OCI-LY1 (cell line): ENCODE results near the gene USP49.
A peak's percentile ranks its signal among the peaks of the same experiment; 100 is the strongest.

Experiments
- H2AFZ ChIP-seq: fragments of 200-600 bp; sonication (generic), shearing (Covaris generic); 2 replicates; pipeline ENCODE4 v1.6.0; 2014; ENCODE audit warnings: antibody characterized with exemption, mild to moderate bottlenecking, low read length
- H3F3A ChIP-seq: fragments of 200-600 bp; sonication (generic), shearing (Covaris generic); 2 replicates; pipeline ENCODE4 v1.6.0; 2014; ENCODE audit warnings: mild to moderate bottlenecking, antibody characterized with exemption, low read length, moderate library complexity; ENCODE audit not compliant: insufficient read depth
- H3K27ac ChIP-seq: fragments of 200-600 bp; sonication (generic); 2 replicates; pipeline ENCODE4 v1.5.1; 2014; ENCODE audit warnings: low read length, mixed run types, mild to moderate bottlenecking, low read depth; ENCODE audit not compliant: poor library complexity, severe bottlenecking
- H3K27me3 ChIP-seq: fragments of 200-600 bp; sonication (generic); 2 replicates; pipeline ENCODE4 v1.6.0; 2014; ENCODE audit warnings: antibody characterized with exemption, mild to moderate bottlenecking, low read length, moderate library complexity; ENCODE audit not compliant: insufficient read depth
- H3K36me3 ChIP-seq: fragments of 200-600 bp; sonication (generic); 2 replicates; pipeline ENCODE4 v1.6.1; 2014; ENCODE audit warnings: mild to moderate bottlenecking, antibody characterized with exemption, low read length, moderate library complexity, mixed read lengths; ENCODE audit not compliant: insufficient read depth
- H3K4me1 ChIP-seq: fragments of 200-600 bp; sonication (generic); 2 replicates; pipeline ENCODE4 v1.5.1; 2014; ENCODE audit warnings: mild to moderate bottlenecking, low read length, moderate library complexity; ENCODE audit not compliant: insufficient read depth, severe bottlenecking
- H3K4me2 ChIP-seq: fragments of 200-600 bp; sonication (generic), shearing (Covaris generic); 2 replicates; pipeline ENCODE4 v1.6.1; 2014; ENCODE audit warnings: low read length
- H3K4me3 ChIP-seq: fragments of 200-600 bp; sonication (generic); 2 replicates; pipeline ENCODE4 v1.5.1; 2014; ENCODE audit warnings: low read length, low read depth, mild to moderate bottlenecking, mixed read lengths; ENCODE audit not compliant: poor library complexity, severe bottlenecking
- H3K79me2 ChIP-seq: fragments of 200-600 bp; shearing (Covaris generic); 2 replicates; pipeline ENCODE4 v1.6.1; 2016; ENCODE audit warnings: mixed run types, low read length, mixed read lengths; ENCODE audit not compliant: insufficient read depth
- H3K9ac ChIP-seq: fragments of 200-600 bp; sonication (generic), shearing (Covaris generic); 2 replicates; pipeline ENCODE4 v1.6.1; 2014; ENCODE audit warnings: mild to moderate bottlenecking, low read length, mixed read lengths
- H3K9me2 ChIP-seq: fragments of 200-600 bp; sonication (generic), shearing (Covaris generic); 2 replicates; pipeline ENCODE4 v1.6.1; 2014; ENCODE audit warnings: low read depth, mild to moderate bottlenecking, low read length, mixed read lengths
- H3K9me3 ChIP-seq: fragments of 200-600 bp; shearing (Covaris generic); 2 replicates; pipeline ENCODE4 v1.6.1; 2014; ENCODE audit warnings: low read length, mixed read lengths
- H4K20me1 ChIP-seq: fragments of 200-600 bp; sonication (generic), shearing (Covaris generic); 2 replicates; pipeline ENCODE4 v1.6.0; 2016; ENCODE audit warnings: mild to moderate bottlenecking, low read length; ENCODE audit not compliant: insufficient read depth
- EZH2 ChIP-seq: fragments of 200-600 bp; sonication (generic), shearing (Covaris generic); IDR thresholded peaks from 2 replicates; pipeline ENCODE4 v1.8.0; 2017; ENCODE audit warnings: borderline replicate concordance, mixed run types, mild to moderate bottlenecking, antibody characterized with exemption, low read length, moderate library complexity, mixed read lengths
- TF ChIP-seq, protein P1 (sequence below): fragments of 200-600 bp; sonication (generic), shearing (Covaris generic); IDR thresholded peaks from 2 replicates; pipeline ENCODE4 v1.5.1; 2017; ENCODE audit warnings: mild to moderate bottlenecking, antibody characterized with exemption, low read length, moderate library complexity, mixed read lengths

USP49 gene

DNA sequence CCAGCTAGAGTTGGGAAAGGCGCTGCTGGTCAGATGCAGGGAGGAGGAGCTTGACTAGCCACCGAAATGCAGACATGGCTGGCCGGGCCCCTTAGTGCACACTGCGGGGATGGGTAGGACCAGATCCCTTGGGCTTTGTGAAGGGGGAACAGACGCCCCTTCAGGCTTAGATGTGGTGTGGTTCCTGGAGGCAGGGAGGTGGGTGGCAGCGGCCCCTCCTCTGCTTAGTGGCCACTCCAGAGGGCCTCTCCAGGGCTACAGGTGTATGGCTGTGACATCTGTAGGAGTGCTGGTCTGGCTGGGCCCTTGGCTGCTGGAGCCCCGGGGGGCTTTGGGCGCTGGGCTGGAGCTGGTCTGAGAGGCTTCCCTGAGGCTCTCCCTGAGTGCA lies 40.5 kb upstream of the USP49 start:
- no peak overlapping the region for H3K4me3 ChIP-seq
- no peak overlapping the region for H3K9ac ChIP-seq
- peak overlapping the region; percentile 52 for H3K27ac ChIP-seq
- TF ChIP-seq, protein P1, sequence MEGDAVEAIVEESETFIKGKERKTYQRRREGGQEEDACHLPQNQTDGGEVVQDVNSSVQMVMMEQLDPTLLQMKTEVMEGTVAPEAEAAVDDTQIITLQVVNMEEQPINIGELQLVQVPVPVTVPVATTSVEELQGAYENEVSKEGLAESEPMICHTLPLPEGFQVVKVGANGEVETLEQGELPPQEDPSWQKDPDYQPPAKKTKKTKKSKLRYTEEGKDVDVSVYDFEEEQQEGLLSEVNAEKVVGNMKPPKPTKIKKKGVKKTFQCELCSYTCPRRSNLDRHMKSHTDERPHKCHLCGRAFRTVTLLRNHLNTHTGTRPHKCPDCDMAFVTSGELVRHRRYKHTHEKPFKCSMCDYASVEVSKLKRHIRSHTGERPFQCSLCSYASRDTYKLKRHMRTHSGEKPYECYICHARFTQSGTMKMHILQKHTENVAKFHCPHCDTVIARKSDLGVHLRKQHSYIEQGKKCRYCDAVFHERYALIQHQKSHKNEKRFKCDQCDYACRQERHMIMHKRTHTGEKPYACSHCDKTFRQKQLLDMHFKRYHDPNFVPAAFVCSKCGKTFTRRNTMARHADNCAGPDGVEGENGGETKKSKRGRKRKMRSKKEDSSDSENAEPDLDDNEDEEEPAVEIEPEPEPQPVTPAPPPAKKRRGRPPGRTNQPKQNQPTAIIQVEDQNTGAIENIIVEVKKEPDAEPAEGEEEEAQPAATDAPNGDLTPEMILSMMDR, result no peak
- TF ChIP-seq EZH2, result no peak
- H3K79me2 ChIP-seq, result no peaks in the 10 kb centered on the region
- H3K4me2 ChIP-seq, result no peak overlapping the region
- peaks cover 27% of the 10 kb centered on the region for H3K4me1 ChIP-seq
- H3K9me3 ChIP-seq, result no peaks in the 10 kb centered on the region
- peaks cover 66% of the 10 kb centered on the region for H3K36me3 ChIP-seq
- no peaks in the 10 kb centered on the region for H3K9me2 ChIP-seq
- no peaks in the 10 kb centered on the region; the same call in 1 of the 2 replicates for H3F3A ChIP-seq
- no peak overlapping the region for H2AFZ ChIP-seq
- no peaks in the 10 kb centered on the region for H4K20me1 ChIP-seq
- no peaks in the 10 kb centered on the region for H3K27me3 ChIP-seq

DNA sequence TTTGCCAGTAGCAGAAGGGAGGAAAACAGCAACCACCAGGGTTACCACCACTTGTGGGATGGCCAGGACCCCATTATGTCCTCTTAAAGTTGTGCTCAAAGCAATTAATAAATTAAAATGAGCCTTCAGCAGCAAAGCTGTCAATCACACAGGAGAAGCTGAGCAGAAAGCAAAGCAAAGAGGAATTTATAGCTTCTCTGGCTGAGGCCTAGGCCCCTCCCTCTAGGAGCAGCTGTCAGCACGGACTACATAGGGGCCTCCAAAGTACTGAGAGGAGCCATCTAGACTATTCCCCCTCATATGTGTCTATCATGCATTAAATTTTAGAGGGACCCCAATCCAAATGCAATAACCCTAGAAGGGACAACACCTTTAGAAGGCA lies 40.0 kb upstream of the USP49 start:
- Histone ChIP-seq H3K4me2 (no peak overlapping the region), H3K27me3 (no peaks in the 10 kb centered on the region), H3K27ac (no peak overlapping the region), H3K9ac (no peak overlapping the region), H3F3A (no peaks in the 10 kb centered on the region; the same call in 1 of the 2 replicates), H3K79me2 (no peaks in the 10 kb centered on the region), H4K20me1 (no peaks in the 10 kb centered on the region), H3K9me2 (no peaks in the 10 kb centered on the region), H3K9me3 (no peaks in the 10 kb centered on the region), H3K36me3 (peaks cover 71% of the 10 kb centered on the region), H3K4me3 (no peak overlapping the region), H3K4me1 (peaks cover 22% of the 10 kb centered on the region), H2AFZ (no peak overlapping the region)
- TF ChIP-seq, protein P1, result no peak
- TF ChIP-seq EZH2, result no peak

DNA sequence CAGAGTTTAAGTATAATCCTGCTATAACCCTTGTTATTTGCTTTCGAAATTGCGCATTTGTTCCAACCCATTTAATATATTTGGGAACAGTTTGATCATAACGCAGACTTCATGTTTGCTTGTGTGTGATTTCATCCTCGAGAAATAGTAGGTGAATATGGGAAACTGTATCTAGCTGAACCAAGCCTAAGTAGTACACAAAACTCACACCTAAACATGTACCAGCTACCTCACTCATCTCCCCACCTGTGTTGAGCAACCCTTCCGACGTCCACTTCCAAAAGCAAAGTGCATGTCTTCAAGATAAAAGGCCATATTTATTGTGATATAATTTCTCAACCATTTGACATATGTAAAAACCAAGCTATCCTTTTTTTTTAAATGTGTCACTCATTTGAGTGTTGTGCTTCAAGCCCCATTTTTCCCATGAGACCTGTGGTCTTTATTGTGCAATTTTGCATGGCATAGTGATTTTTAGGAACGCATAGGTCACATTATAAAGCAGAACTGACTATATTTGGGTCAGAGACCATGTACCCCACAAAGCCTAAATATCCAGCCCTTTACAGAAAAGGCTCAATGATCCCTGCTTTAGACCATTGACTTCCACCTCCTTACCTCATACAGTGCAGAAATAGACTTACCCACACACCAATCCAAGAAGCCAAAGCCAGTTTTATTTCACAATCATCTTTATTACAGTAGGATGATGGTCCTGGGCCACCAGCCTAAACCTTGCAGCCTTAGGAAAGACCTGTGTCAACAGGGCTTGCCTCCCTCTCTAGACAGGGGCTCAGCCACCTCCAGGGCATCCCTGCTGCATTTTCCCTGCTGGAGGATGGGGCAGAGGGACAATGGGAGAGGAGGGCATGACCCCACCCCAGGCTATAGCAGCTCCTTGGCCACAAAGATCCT lies 39.4 kb upstream of the USP49 start:
- Histone ChIP-seq H4K20me1 (no peaks in the 10 kb centered on the region), H3K4me3 (no peak overlapping the region), H3F3A (no peaks in the 10 kb centered on the region; the same call in 1 of the 2 replicates), H3K36me3 (peaks cover 78% of the 10 kb centered on the region), H3K4me2 (no peak overlapping the region), H3K27ac (no peak overlapping the region), H2AFZ (no peak overlapping the region), H3K4me1 (peaks cover 16% of the 10 kb centered on the region), H3K9ac (no peak overlapping the region), H3K9me3 (no peaks in the 10 kb centered on the region), H3K79me2 (no peaks in the 10 kb centered on the region), H3K27me3 (no peaks in the 10 kb centered on the region), H3K9me2 (no peaks in the 10 kb centered on the region)
- TF ChIP-seq, protein P1, result no peak
- no peak for TF ChIP-seq EZH2
